AML-193 (cell line): ENCODE measurements around the gene VSIG1.

Source experiments
- DNase-seq, 2 experiments: peaks; one replicate each; lab custom pipeline; 2025; lab: John Stamatoyannopoulos, UW

VSIG1 gene

GRCh38 chrX:108044554-108045256, at the start of gene VSIG1:
Gene VSIG1 (plus strand): TSS chrX:108045065. CDS start chrX:108045131, 66 bp downstream.
- no peak for DNase-seq

- DNase-seq, result no peak
Observed at GRCh38 chrX:107996124-107996523, 48.7 kb upstream of the VSIG1 start.

DNA sequence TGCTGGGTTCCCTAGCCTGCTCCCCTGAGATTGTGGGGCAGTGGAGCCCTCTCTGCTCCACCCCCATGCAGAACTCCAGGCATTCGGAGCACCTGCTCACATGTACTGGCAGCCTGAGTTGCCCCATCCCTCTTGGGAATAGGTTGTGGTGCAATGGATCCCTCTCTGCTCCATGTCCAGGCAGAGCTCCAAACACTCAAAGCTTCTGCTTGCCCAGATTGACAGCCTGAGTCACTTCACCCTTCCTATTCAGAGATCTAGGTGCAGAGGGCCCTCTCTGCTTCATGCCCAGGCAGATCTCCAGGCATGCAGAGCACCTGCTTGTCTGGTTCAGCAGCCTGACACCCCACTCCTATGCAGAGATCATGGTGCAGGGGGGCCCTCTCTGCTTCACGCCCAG, 44.1 kb upstream of the VSIG1 start:
- no peak for DNase-seq

- peak; percentile 23 to 25 for DNase-seq
Observed at GRCh38 chrX:108001218-108001814, 43.5 kb upstream of the VSIG1 start.

DNA sequence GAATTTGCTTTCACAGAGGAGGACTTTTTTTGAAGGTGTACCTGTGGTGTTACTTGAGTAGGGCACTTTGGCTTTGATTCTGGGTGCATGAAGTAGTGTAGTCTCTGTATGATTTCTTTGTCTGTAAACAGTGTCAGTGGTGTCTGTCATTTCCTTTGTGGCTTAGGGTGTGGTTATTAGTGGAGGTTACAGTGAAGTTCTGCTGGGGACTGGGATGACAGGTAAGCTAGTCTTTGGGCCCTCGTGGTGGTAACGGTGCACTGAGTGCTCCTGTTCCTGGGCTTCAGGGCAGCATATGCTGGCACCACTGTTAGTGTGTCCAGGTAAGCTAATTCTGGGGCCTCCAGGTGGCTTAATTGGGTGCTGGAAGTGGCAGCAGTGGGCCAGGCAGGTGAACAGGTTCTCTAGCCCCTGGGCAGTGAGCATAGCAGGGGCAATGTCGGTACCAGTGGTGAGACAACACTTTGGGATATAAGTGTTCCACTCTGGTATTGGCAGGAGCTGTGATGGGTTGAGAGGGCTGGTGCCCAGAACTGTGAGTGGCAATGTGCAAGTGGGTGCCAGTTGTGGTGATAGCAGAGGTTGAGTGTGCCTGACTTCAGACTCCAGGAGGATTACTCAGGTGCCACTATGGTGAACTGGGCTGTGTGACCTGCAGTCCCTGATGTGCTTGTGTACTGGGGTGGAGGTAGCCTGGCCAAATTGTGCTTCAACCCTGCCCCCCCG, 26.0 kb upstream of the VSIG1 start:
- no peak for DNase-seq

GRCh38 chrX:108019382-108019875, 25.4 kb upstream of the VSIG1 start:
- no peak for DNase-seq

DNA sequence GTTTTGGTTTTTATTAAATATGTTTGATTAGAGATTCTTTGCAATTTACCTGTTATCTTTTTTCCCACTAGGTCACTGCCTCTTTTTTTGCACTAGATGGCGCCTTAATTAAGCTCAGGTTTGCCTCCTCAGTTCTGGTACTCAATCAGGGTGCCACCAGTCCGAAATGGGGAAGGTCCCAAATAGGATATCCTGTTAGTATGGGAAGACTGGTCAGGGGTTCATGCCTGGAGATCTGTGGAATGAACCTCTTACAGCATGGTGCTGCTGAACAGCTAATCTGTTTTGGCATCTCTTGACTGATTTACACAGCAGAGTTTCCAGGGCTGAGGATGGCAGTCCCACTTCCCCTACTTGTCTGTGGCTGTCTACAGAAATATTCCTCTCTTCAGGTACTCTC, 24.2 kb upstream of the VSIG1 start:
- DNase-seq, result peak in 1 of 2 experiments; percentile 0

GRCh38 chrX:108022491-108023089, 22.3 kb upstream of the VSIG1 start:
- no peak for DNase-seq

GRCh38 chrX:108025376-108025775, 19.5 kb upstream of the VSIG1 start:
- DNase-seq, result no peak

GRCh38 chrX:108025954-108026600, 18.8 kb upstream of the VSIG1 start:
- no peak for DNase-seq

GRCh38 chrX:108028854-108029253, 16.0 kb upstream of the VSIG1 start:
- DNase-seq, result no peak

- no peak for DNase-seq
Observed at GRCh38 chrX:108029928-108030711, 14.7 kb upstream of the VSIG1 start.

DNA sequence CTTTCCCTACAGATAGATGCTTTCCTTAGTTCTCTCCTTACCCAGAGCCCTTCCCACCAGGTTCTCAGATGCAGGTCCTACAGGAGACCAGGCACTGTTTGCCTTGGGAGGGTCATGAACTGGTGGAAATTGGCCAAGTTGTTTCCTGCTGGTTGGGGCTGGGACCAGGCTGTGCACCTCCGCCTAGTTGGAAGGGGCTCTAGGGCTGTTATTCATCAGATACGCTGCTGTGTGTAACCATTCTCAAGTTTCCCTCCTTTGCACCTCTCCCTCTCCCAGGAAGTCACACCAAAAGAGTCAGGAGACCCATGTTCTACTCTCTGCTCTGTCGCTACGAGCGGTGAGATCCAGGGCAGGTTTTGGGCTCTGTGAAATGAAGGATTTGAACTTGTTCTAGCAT, 11.9 kb upstream of the VSIG1 start:
- no peak for DNase-seq

- DNase-seq, result no peak
Observed at GRCh38 chrX:108033890-108034289, 11.0 kb upstream of the VSIG1 start.

GRCh38 chrX:108034725-108035124, 10.1 kb upstream of the VSIG1 start:
- DNase-seq, result no peak

- DNase-seq, result no peak
Observed at GRCh38 chrX:108036298-108036973, 8.4 kb upstream of the VSIG1 start.

DNA sequence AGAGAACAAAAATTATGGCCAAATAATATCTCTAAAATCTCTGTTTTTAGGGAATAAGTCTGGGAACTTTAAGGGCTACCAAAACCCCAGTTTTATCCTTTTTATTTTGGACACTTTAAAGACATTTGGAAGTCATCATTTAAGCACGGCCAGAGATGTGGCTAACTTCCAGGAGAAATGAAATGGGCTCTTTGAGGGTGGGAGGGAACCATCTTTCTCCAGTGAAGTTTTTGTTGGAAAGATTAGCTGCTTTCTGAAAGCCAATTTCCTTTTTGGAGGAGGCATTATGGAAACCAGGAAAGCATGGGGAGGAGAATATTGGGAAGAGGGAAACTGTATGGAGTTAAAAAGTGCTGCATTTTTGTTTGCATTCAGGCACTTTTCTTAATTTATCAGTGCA, 4.8 kb downstream of the VSIG1 start:
- DNase-seq, result no peak

GRCh38 chrX:108053218-108053617, 8.4 kb downstream of the VSIG1 start:
- no peak for DNase-seq

DNA sequence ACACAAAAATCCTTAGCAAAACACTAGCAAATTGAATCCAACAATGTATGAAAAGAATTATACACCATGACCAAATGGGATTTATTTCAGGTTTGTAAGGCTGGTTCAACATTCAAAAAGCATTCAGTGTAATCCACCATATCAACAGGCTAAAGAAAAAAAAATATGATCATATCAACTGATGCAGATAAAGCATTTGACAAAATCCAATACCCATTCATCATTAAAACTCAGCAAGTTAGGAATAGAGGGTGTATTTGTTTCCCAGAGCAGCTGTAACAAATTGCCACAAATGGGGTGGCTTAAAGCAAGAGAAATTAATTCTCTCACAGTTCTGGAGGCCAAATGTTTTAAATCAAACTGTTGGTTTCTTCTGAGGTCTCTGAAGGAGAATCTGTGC, 10.7 kb downstream of the VSIG1 start:
- DNase-seq, result no peak

DNA sequence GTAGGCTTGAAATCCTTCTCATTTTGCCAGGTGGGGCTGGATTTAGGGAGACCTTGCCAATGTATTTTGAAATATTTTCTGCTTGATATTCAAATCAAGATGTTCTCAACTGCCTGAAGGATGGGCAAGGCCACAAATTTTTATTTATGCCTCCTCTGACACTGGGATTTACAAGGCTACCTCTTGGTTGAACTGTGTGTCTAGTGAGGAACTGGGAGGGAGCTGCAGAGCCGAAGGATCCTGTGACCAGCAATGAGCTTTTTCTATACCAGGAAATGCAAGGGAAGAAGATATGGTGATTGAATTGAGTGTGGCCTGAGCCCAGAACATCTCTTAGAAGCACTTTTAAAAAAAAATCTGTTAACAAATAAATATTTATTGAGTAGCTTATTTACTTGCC, 14.9 kb downstream of the VSIG1 start:
- DNase-seq, result no peak

GRCh38 chrX:108064001-108064400, 19.1 kb downstream of the VSIG1 start:
- DNase-seq, result no peak
